Posterior cingulate gyrus (tissue), 11 donors: ENCODE measurements around the gene MMP28.

Source experiments
- DNase-seq, 10 donors: peaks; one replicate each; pipeline versions ENCODE4 v3.0.0 to v3.0.0-alpha.2; 2020 to 2021; ENCODE audit warnings: mixed read lengths in 3 of 10
- intact Hi-C: fragments of 100-400 bp; cut with DNase I; formaldehyde crosslinking; loops from one replicate; pipeline ENCODE4 v1.15.1; 2023

Gene MMP28

DNA sequence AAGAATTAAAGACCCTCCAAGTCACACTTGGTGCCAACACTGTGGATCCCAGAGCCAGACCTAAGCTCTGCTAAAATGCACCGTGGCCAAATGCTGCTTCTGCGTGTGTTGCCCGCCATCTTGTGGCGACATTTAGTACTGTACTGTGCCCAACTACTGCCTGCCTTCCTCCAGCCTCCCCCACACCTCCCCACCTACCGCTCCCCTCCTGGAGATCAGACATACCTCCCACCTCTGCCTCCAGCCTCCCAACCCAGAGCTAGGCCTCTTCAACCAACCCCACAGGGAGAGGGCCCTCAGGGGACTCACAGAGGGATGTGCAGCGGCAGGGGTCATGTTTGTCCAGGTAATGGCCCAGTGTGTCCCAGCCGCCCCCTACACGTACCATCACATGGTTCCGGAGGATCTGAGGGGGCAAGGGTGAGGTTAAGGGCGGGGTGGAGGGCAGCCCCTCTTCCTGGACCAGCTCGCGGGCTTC is 47.9 kb downstream of the MMP28 start:
- intact Hi-C loops, result loop anchor here (1.0 to 5.0 kb wide), 2 partner anchors 134 to 435 kb away; no protein-coding TSS in a partner anchor
- DNase-seq, result peak; percentile 60 to 96 (median 80)

DNA sequence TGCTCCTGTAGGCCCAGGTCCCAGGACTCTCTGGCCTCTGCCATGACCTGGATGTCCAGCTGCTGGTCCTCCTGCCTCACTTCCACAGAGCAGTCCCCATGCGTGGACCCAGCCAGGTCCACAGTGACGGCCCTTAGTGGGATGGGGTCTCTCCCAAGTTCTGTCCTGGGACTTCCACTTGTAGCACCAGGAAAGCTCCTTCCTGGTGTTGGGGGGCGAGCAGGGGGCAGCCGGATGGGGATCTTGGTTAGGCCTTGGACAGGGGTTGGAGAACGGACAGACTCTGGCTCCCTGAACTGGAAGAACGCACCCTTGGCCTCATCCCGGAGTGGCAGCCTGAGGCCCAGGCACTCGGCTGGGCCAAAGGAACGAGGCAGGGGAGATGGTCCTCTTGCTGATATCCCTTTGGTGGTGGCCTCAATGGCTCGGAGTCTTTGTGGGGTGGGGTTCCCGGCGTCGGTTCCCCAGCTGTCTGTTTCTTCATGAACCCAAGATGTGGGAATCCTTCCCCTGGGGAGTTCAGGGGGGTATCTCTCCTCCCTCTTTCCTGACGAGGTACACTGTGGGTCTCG is 49.6 kb downstream of the MMP28 start:
- intact Hi-C loops, result loop anchor here (5.0 kb wide), 1 partner anchor 434 kb away; no protein-coding TSS in a partner anchor
- DNase-seq, result peak in 2 of 10 donors; percentile 53 to 72

DNA sequence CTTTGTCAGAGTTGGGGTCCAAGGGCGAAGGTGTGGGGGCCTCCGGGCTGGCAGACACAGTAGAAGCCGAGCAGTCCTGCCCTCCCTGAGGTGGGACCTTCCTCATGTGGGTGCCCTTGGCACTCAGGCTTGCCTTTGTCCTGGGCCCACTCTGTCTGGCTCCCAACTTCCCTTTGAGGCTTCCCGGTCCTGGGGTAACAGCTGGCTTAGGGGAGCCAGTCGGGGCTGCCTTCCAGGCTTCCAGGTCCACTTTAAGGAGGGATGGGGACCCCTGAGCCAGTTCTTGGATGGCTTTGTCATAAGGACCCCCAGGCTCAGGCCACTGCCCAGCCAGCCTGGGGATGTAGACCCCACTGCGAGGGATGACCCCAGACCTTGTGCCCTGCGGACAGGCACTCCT is 50.2 kb downstream of the MMP28 start:
- peak in 1 of 10 donors; percentile 53 for DNase-seq
- intact Hi-C loops, result loop anchor here (5.0 kb wide), 1 partner anchor 433 kb away; no protein-coding TSS in a partner anchor

GRCh38 chr17:35744830-35745229 is 50.6 kb downstream of the MMP28 start:
- intact Hi-C loops, result loop anchor here (5.0 kb wide), 1 partner anchor 433 kb away; no protein-coding TSS in a partner anchor
- DNase-seq, result peak in 1 of 10 donors; percentile 7

GRCh38 chr17:35743626-35744328 is 51.7 kb downstream of the MMP28 start:
- intact Hi-C loops, result no loop called here
- DNase-seq, result no peak

DNA sequence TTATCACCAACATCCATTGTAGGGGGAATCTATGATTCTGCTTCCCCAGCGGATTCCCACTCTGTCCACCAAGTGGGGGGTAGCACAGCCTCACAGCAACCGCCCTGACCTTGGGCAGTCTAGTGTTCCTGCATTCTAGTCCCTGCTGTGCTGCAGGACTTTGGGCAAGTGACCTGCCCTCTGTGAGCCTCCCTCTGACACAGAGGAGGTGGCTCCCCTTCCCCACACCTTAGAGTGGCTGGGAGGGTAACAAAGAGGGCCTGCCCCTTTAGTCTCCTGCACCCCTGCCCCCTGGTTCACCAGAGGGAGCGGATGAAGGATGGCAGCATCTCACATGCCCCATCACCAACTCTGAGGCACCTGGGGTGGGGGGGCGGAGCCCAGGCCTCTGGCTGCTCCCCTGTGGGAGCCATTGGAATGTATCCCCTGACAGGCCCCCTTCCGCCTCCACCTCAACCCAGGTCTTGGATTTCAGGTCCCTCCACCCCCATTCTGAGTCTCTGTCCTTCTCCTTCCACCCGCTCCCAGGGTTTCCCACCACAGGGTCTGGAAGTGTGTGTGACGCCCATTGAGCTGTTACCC is 52.5 kb downstream of the MMP28 start:
- no peak for DNase-seq
- intact Hi-C loops, result no loop called here

DNA sequence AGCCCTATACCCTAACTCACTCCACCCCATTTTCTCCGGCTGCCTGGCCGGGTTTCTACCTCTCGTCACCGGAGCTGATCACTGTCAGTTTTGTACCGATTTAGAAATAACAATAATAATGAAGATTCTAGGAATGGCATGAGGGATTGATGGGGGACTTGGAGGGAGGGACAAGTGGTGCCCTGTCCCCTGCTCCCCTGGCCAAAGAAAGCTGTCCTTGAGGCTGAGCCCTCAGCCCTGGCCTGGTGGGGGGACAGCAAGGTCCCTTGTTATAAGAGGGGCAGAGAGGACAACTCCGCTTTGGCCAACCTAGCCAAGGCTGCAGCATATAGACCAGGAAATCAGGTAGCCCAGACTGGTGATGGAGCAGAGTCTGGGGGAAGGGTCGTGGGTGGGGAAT is 52.9 kb downstream of the MMP28 start:
- intact Hi-C loops, result no loop called here
- no peak for DNase-seq

DNA sequence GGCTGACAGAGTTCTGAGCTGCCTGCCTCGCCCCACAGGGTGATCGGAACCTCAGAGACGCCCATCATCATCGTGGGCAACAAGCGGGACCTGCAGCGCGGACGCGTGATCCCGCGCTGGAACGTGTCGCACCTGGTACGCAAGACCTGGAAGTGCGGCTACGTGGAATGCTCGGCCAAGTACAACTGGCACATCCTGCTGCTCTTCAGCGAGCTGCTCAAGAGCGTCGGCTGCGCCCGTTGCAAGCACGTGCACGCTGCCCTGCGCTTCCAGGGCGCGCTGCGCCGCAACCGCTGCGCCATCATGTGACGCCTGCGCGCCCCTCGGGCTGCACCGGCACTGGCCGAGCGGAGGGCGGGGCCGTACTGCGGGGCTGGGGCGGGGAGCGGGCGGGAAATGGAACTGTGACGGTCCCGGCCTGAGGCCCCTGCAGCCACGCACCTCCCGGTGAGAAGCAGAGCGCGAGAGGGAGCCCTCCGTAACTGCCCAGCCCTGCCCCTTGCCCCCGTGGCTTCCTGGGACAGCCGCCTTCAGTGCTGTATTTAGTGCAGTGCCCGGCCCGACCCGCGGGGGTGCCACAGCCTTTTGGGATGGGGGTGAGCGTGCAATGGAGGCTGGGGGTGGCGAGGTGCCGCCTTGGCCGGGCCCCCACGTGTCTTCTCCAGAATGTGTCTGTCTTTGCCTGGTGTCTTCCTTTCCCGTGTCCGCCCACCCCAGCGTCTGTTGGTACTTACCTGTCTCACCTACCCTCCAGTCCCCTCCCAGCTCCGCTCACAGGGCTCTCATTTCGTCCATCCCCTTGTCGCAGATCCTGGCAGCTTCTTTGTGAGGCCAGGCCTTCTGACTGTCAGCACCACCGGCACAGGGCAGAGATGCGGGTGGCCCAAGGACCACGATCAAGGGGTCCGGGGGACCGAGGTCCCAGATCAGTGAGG is 54.2 kb downstream of the MMP28 start:
- intact Hi-C loops, result no loop called here

GRCh38 chr17:35740216-35740615 is 55.2 kb downstream of the MMP28 start:
- DNase-seq, result no peak
- intact Hi-C loops, result no loop called here

More for the DNA sequence above, 54.2 kb downstream of the MMP28 start:
- DNase-seq, result peak in 3 of 10 donors; percentile 41 to 93 (median 84)

- DNase-seq, result no peak
- intact Hi-C loops, result no loop called here
Observed at GRCh38 chr17:35738519-35739133, 56.8 kb downstream of the MMP28 start.

DNA sequence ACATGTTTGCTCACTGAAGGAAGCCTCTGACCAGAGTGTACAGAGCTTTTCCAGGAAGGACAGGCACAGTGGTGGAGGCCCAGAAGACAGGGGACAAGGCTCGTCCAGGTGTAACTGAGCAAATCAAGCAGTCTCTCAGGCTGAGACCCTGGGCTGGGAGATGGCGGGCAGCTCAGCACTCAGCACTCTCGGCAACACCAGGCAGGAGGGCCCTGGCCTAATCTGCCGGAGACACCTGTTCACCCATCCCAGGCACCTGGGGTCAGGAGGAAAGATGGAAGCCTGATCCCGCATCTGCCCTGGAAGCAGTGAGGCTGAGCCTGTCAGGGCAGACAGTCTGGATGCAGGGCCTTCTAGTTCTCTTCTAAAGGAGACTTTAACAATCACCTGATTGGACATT is 59.2 kb downstream of the MMP28 start:
- intact Hi-C loops, result no loop called here
- DNase-seq, result no peak

- DNase-seq, result no peak
Observed at GRCh38 chr17:35735036-35735805, 60.2 kb downstream of the MMP28 start.

GRCh38 chr17:35734396-35734795 is 61.0 kb downstream of the MMP28 start:
- no peak for DNase-seq
- intact Hi-C loops, result no loop called here

More at GRCh38 chr17:35735036-35735805, 60.2 kb downstream of the MMP28 start:
- intact Hi-C loops, result no loop called here

DNA sequence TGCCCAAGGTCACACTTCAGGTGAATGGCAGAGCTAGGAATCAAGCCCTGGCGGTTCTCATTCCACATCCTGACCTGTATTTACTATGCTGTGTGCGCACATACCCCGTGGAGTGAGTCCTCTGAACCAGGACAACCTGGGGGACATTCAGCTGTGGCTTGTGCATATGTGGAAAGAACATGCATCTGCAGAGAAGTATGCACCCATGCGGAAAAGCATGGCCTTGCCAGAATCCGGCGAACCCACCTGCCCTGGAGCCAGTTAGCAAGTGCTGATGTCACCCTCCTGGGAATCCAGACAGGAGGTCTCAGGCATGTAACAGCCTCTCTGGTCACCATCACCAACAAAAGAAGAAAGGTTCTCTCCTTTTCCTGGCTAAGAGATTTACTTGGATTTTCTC is 62.1 kb downstream of the MMP28 start:
- intact Hi-C loops, result no loop called here
- DNase-seq, result no peak

DNA sequence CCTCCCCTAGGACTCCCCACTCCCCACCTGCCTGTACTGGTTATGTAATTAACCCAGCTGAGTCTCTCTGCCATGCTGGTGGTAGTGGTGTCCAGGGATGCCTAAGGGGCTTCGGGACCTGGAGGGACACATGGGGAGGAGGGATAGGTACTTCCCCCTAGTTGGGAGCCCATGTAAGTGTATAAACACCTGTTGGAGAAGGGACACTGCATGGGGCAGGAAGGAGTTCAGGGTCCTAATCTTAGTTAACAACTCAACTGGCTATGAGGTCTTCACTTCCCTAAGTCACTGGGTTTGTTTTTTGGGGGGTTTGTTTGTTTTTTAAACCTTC is 62.7 kb downstream of the MMP28 start:
- DNase-seq, result no peak
- intact Hi-C loops, result no loop called here

DNA sequence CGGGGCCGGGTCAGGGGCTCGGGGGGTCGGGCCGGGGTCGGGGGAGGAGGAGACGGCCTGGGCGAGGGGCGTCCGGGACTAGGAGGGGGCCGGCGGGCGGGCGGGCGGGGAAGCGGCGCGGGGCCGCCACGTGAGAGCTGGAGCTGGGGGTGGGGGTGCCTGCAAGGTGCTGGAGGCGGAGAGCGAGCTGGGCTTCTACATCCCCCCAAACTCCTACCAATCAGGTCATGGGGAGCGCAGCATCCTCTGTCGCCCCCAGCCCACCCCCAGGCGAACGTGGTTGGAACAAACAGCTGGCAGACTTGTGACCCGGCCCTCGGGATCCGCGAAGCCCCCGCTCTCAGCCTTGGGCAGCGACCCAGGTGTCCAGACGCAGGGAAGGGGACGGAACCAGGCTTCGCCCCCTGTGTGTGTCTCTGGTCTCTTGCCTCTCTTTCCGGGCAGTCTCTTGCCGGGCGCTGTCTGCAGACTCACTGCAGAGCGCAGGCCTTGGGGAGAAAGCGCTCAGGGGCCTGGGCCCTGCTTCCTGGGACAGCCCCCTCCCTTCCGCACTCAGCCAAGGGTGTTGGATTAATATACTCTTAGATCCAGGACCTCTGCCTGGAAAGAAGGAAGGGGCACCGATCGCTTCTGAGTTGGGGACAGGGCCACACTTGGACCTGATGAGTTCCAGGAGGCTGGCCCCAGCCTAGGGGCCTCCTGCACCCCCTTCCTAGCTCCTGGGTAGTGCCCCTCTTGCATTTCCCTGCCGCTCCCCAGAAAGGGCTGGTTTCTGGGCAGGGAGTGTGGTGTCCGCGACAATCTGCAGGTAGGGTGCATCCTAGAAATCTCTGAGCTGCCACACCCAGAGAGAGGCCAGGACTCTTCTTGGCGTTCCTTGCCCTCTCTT is 63.3 kb downstream of the MMP28 start:
- peak in 1 of 10 donors; percentile 85 for DNase-seq
- intact Hi-C loops, result no loop called here

- peak; percentile 62 to 97 (median 74) for DNase-seq
- intact Hi-C loops, result no loop called here
Observed at GRCh38 chr17:35731239-35731916, 64.1 kb downstream of the MMP28 start, which contains the start of gene RASL10B. Gene RASL10B (plus strand): TSS chr17:35731639. CDS start chr17:35735185, 3,546 bp downstream.
